K562 (cell line): ENCODE measurements around the gene CLGN. TPM values are rescaled to one million over a fixed set of nuclear protein-coding genes. Genes with fewer than 3 reads are reported as not detected.

Experiments
- ATAC-seq: fragments of 200-7000 bp; cut with Tn5 transposase; 3 replicates; pipeline ENCODE4 v1.9.1; 2020; ENCODE audit warnings: moderate library complexity
- BruUV-seq: library from RNA; stranded (reverse); fragments of 400-500 nt; replicated peaks from 2 replicates; lab custom pipeline; 2021; lab: Mats Ljungman, UMichigan
- CTCF ChIA-PET: fragments of 300-600 bp; formaldehyde crosslinking; extraction: SDS; loops from one replicate; lab custom pipeline; 2021; ENCODE audit warnings: low intra/inter-chr PET ratio; lab: Yijun Ruan, JAX
- POLR2A ChIA-PET: fragments of 300-600, 350-650 bp; sonication (Branson Sonifier 250); formaldehyde crosslinking; extraction: SDS; loops from one replicate; lab custom pipeline; 2021; ENCODE audit warnings: antibody characterized with exemption, inconsistent platforms; lab: Yijun Ruan, JAX
- DNase-seq, 4 experiments: peaks; one replicate each; pipeline versions ENCODE4 v3.0.0 to v3.0.0-alpha.2; 2011 to 2018; ENCODE audit warnings: low spot score in 3 of 4, mixed read lengths in 3 of 4; ENCODE audit errors: extremely low read depth in 1 of 4
- FAIRE-seq: peaks from 2 replicates; lab custom pipeline; 2011; peaks lifted over from hg19 to GRCh38; lab: Jason Lieb, UNC
- H2AFZ ChIP-seq: 2 replicates; pipeline ENCODE4 v1.6.0; 2011; ENCODE audit warnings: low read depth, low read length, control low read depth, inconsistent platforms
- H3K27ac ChIP-seq: fragments of 200-600 bp; 3 replicates; pipeline ENCODE4 v1.8.0; 2011; ENCODE audit warnings: low read depth, mild to moderate bottlenecking, control low read depth, inconsistent platforms, low read length, moderate library complexity, mixed read lengths; ENCODE audit errors: extremely low read depth
- H3K27me3 ChIP-seq, 2 experiments: fragments of 300-600 bp in 1 of 2; 2 replicates in 1 of 2; 3 replicates in 1 of 2; pipeline versions ENCODE4 v1.6.0 to v1.8.0; 2011; ENCODE audit warnings: inconsistent platforms in 2 of 2, low read length in 2 of 2, mild to moderate bottlenecking in 1 of 2, mixed read lengths in 1 of 2, moderate library complexity in 1 of 2; ENCODE audit not compliant: control insufficient read depth in 2 of 2, insufficient read depth in 2 of 2
- H3K36me3 ChIP-seq: fragments of 300-600 bp; 3 replicates; pipeline ENCODE4 v1.8.0; 2011; ENCODE audit warnings: mild to moderate bottlenecking, low read length, inconsistent platforms; ENCODE audit not compliant: control insufficient read depth, insufficient read depth
- H3K4me1 ChIP-seq, 2 experiments: fragments of 200-600 bp in 1 of 2; replicated peaks in 1 of 2; 2 replicates in 1 of 2; 3 replicates in 1 of 2; pipeline versions ENCODE4 v1.5.1 to v1.8.0; 2011; ENCODE audit warnings: inconsistent platforms in 2 of 2, low read length in 2 of 2, mild to moderate bottlenecking in 1 of 2, mixed read lengths in 1 of 2, moderate library complexity in 1 of 2; ENCODE audit not compliant: control insufficient read depth in 2 of 2, insufficient read depth in 2 of 2
- H3K4me2 ChIP-seq: 2 replicates; pipeline ENCODE4 v1.6.1; 2011; ENCODE audit warnings: low read length, control low read depth, inconsistent platforms, mixed read lengths; ENCODE audit not compliant: insufficient read depth
- H3K4me3 ChIP-seq: fragments of 200-600 bp; sonication (generic), shearing (Covaris generic); 2 replicates; pipeline ENCODE4 v1.5.1; 2016; ENCODE audit warnings: control low read depth, inconsistent platforms
- H3K79me2 ChIP-seq: fragments of 200-600 bp; 3 replicates; pipeline ENCODE4 v1.8.0; 2011; ENCODE audit warnings: low read length, inconsistent platforms; ENCODE audit not compliant: control insufficient read depth, insufficient read depth
- H3K9ac ChIP-seq, 2 experiments: 2 replicates each; pipeline versions ENCODE4 v1.6.0 to v1.6.1; 2011; ENCODE audit warnings: low read depth in 2 of 2, low read length in 2 of 2, control low read depth in 1 of 2, inconsistent platforms in 1 of 2, mild to moderate bottlenecking in 1 of 2, mixed read lengths in 1 of 2; ENCODE audit not compliant: insufficient read depth in 1 of 2
- H3K9me1 ChIP-seq: one replicate; pipeline ENCODE4 v1.6.0; 2011; ENCODE audit warnings: inconsistent platforms, mild to moderate bottlenecking, low read length, moderate library complexity; ENCODE audit not compliant: control insufficient read depth, insufficient read depth
- H3K9me3 ChIP-seq: replicated peaks from 2 replicates; pipeline ENCODE4 v1.5.1; 2011; ENCODE audit warnings: low read depth, low read length, inconsistent platforms; ENCODE audit not compliant: control insufficient read depth, insufficient read depth
- H4K20me1 ChIP-seq: replicated peaks from 2 replicates; pipeline ENCODE4 v1.6.1; 2011; ENCODE audit warnings: low read length, inconsistent platforms, mixed read lengths; ENCODE audit not compliant: control insufficient read depth, insufficient read depth
- BACH1 ChIP-seq: fragments of 200-800 bp; sonication (Bioruptor generic); IDR thresholded peaks from 2 replicates; pipeline ENCODE4 v1.6.1; 2016; ENCODE audit warnings: missing genetic modification characterization, missing compliant biosample characterization
- CBX2 ChIP-seq: fragments of 200-600 bp; sonication (generic); IDR thresholded peaks from one replicate; pipeline ENCODE4 v1.6.1; 2012; ENCODE audit warnings: mild to moderate bottlenecking, low read length, inconsistent platforms; ENCODE audit not compliant: insufficient read depth, poor library complexity, severe bottlenecking
- KHSRP ChIP-seq: fragments of 450-650 bp; IDR thresholded peaks from 2 replicates; pipeline ENCODE4 v1.6.1; 2017
- NFE2L1 ChIP-seq: fragments of 450-650 bp; IDR thresholded peaks from 2 replicates; pipeline ENCODE4 v1.6.1; 2016; ENCODE audit warnings: missing genetic modification characterization, low read depth, mild to moderate bottlenecking, missing compliant biosample characterization, moderate library complexity, borderline replicate concordance
- RB1 ChIP-seq: fragments of 450-650 bp; IDR thresholded peaks from 2 replicates; pipeline ENCODE4 v1.6.1; 2017; ENCODE audit warnings: low read depth, mild to moderate bottlenecking
- RBFOX2 ChIP-seq: fragments of 200-400 bp; formaldehyde crosslinking; IDR thresholded peaks from 2 replicates; pipeline ENCODE4 v1.6.1; 2017; ENCODE audit warnings: low read depth, mild to moderate bottlenecking, low read length, moderate library complexity
- SIN3B ChIP-seq: fragments of 450-650 bp; IDR thresholded peaks from 2 replicates; pipeline ENCODE4 v1.6.1; 2017; ENCODE audit warnings: low read depth, mild to moderate bottlenecking, moderate library complexity
- SMC3 ChIP-seq: conservative IDR thresholded peaks from 2 replicates; pipeline ENCODE4 v1.6.1; 2011; ENCODE audit warnings: low read depth, low read length, improper control_type of control experiment; ENCODE audit not compliant: insufficient read depth
- TBP ChIP-seq: optimal IDR thresholded peaks from 2 replicates; pipeline ENCODE3; 2011; ENCODE audit warnings: low read depth, low read length, improper control_type of control experiment
- WGBS: fragments of 100-300 bp; shearing (Covaris generic); methylation state at CpG from one replicate; pipeline ENCODE4 v1.1.6; 2016; ENCODE audit warnings: low coverage, mixed read lengths; ENCODE audit not compliant: insufficient coverage; ENCODE audit errors: missing lambda C conversion rate; 5-methylcytosine and 5-hydroxymethylcytosine counted together
- in situ Hi-C: fragments of 300-500 bp; cut with MboI; formaldehyde crosslinking; loops from 4 replicates; pipeline ENCODE4 v1.15.0; 2018; ENCODE audit warnings: inconsistent platforms, mixed read lengths
- intact Hi-C: fragments of 100-400 bp; cut with micrococcal nuclease; formaldehyde crosslinking; loops from 2 replicates; pipeline ENCODE4 v1.14.2; 2022
- polyA plus RNA-seq, 8 experiments: library from polyadenylated mRNA; depleted of rRNA in 4 of 8; stranded (reverse) in 5 of 8; unstranded in 3 of 8; fragments of >200 nt; fragmentation: Nextera tagmentation in 2 of 8; fragmentation: Illumina TruSeq in 1 of 8; extraction: Ambion mirVana in 2 of 8; extraction: Trizol in 1 of 8; gene quantifications; 2 replicates each; pipeline versions ENCODE4 v1.2.1 to v1.2.3, GENCODE V29; 2011 to 2014; ENCODE audit warnings: inconsistent platforms in 1 of 8, missing spikeins in 1 of 8
- total RNA-seq, 7 experiments: library from RNA; depleted of rRNA in 6 of 7; stranded (reverse); fragments of >200 nt in 6 of 7; fragmentation: Illumina TruSeq in 2 of 7; extraction: Trizol in 2 of 7; gene quantifications; 2 replicates each; pipeline versions ENCODE4 v1.2.1 to v1.2.3, GENCODE V29; 2011 to 2021; ENCODE audit warnings: low replicate concordance in 1 of 7
- TF ChIP-seq, protein P1 (sequence below), 2 experiments: fragments of 450-650 bp; IDR thresholded peaks; 2 replicates each; pipeline ENCODE4 v1.6.1; 2018; ENCODE audit warnings: mild to moderate bottlenecking in 2 of 2, low read depth in 1 of 2; ENCODE audit not compliant: partially characterized antibody in 2 of 2
- TF ChIP-seq, protein P2 (sequence below): fragments of 450-650 bp; formaldehyde crosslinking; IDR thresholded peaks from 2 replicates; pipeline ENCODE4 v1.4.0; 2022; ENCODE audit warnings: mild to moderate bottlenecking, moderate library complexity
- TF ChIP-seq, protein P3 (sequence below): fragments of 200-800 bp; sonication (Bioruptor generic); IDR thresholded peaks from 2 replicates; pipeline ENCODE4 v1.6.1; 2017; ENCODE audit warnings: missing genetic modification characterization, missing compliant biosample characterization
- TF ChIP-seq, protein P4 (sequence below), 2 experiments: fragments of 450-650 bp in 1 of 2; sonication (generic) in 1 of 2; formaldehyde crosslinking in 1 of 2; IDR thresholded peaks in 1 of 2; conservative IDR thresholded peaks in 1 of 2; 2 replicates each; pipeline versions ENCODE4 v1.6.1 to v1.8.1; 2016 to 2023; ENCODE audit warnings: mild to moderate bottlenecking in 2 of 2, moderate library complexity in 2 of 2, inconsistent platforms in 1 of 2, missing genetic modification reagents in 1 of 2

The CLGN gene
- total and polyA plus RNA-seq, 9 of the 15 experiments (the other 6 are each of a cell fraction or from before 2014, with no cell fraction given): 0.22 to 3.6 (median 2.7) TPM

DNA sequence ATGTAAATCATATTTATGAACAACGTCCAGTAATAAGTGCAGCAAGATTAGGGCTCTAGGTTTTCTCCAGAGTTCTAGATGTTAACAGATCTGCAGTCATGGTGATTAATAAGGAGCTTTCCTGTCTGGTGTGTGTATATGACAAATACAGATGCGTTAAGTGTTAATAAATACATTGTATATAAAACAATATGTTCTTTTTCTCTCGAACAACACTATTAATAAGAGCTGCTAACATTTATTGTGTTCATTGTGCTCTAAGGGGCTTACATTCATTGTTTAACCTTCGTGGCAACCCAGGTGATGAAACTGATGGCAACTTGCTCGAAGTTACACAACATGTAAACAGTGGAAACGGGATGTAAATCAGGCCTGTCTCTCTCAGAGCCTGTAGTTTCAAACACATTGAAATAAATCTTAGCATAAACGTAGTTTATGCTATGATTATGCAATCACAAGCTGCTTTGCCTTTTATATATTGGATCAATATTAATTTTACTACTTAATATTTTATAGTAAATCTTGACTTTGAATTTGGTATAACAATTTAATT lies 547 bp upstream of the CLGN start:
- FAIRE-seq (no peak), DNase-seq (no peak), ATAC-seq (0 out of 3 replicates have a peak, but pooled peaks have one; percentile 15)
- Histone ChIP-seq H3K4me2 (peak overlapping the region; percentile 92), H3K27ac (peak overlapping the region; percentile 28; the same call in 1 of the 3 replicates), H3K27me3 (no peaks in the 10 kb centered on the region), H3K4me1 (peaks cover 8 to 13% of the 10 kb centered on the region in 2 experiments; a peak in 4 of 5 replicates), H3K9me3 (no peaks in the 10 kb centered on the region), H3K9ac (peak overlapping the region; percentile 50 to 91), H2AFZ (peak overlapping the region; percentile 97), H3K9me1 (no peaks in the 10 kb centered on the region), H3K36me3 (no peaks in the 10 kb centered on the region), H4K20me1 (no peaks in the 10 kb centered on the region), H3K4me3 (peak overlapping the region; percentile 59), H3K79me2 (no peaks in the 10 kb centered on the region)
- ChIA-PET POLR2A (interaction anchor here (0.7 to 1.5 kb wide), 2 partner anchors 54 to 248 kb away, joined by 4 to 6 read pairs; partner anchors contain the start of gene SCOC), CTCF (interaction anchor here (0.6 kb wide), 1 partner anchor 67 kb away, joined by 4 read pairs; no protein-coding TSS in a partner anchor)
- intact Hi-C loops: loop anchor here (5.0 kb wide), 1 partner anchor 94 kb away; the partner anchor contains the start of gene ELMOD2
- BruUV-seq: no TSS peak
- WGBS: 10% methylated on average over 7 of the region's 7 CpGs
- in situ Hi-C loops: no loop called here
- TF ChIP-seq CBX2 (no peak), SIN3B (0 out of 2 replicates have a peak, but pooled peaks have one; percentile 3), KHSRP (no peak), NFE2L1 (tag) (no peak), SMC3 (no peak), TBP (no peak), BACH1 (tag) (peak; percentile 40; the same call in 1 of the 2 replicates), RBFOX2 (no peak), RB1 (no peak)
- TF ChIP-seq, protein P1, sequence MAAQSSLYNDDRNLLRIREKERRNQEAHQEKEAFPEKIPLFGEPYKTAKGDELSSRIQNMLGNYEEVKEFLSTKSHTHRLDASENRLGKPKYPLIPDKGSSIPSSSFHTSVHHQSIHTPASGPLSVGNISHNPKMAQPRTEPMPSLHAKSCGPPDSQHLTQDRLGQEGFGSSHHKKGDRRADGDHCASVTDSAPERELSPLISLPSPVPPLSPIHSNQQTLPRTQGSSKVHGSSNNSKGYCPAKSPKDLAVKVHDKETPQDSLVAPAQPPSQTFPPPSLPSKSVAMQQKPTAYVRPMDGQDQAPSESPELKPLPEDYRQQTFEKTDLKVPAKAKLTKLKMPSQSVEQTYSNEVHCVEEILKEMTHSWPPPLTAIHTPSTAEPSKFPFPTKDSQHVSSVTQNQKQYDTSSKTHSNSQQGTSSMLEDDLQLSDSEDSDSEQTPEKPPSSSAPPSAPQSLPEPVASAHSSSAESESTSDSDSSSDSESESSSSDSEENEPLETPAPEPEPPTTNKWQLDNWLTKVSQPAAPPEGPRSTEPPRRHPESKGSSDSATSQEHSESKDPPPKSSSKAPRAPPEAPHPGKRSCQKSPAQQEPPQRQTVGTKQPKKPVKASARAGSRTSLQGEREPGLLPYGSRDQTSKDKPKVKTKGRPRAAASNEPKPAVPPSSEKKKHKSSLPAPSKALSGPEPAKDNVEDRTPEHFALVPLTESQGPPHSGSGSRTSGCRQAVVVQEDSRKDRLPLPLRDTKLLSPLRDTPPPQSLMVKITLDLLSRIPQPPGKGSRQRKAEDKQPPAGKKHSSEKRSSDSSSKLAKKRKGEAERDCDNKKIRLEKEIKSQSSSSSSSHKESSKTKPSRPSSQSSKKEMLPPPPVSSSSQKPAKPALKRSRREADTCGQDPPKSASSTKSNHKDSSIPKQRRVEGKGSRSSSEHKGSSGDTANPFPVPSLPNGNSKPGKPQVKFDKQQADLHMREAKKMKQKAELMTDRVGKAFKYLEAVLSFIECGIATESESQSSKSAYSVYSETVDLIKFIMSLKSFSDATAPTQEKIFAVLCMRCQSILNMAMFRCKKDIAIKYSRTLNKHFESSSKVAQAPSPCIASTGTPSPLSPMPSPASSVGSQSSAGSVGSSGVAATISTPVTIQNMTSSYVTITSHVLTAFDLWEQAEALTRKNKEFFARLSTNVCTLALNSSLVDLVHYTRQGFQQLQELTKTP (IDR thresholded peaks at IDR 0.05; ENCODE audit: low read depth in 1 of 2, partially characterized antibody in 2 of 2): peak in 1 of 2 experiments; percentile 43
- TF ChIP-seq, protein P2, sequence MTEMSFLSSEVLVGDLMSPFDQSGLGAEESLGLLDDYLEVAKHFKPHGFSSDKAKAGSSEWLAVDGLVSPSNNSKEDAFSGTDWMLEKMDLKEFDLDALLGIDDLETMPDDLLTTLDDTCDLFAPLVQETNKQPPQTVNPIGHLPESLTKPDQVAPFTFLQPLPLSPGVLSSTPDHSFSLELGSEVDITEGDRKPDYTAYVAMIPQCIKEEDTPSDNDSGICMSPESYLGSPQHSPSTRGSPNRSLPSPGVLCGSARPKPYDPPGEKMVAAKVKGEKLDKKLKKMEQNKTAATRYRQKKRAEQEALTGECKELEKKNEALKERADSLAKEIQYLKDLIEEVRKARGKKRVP (CRISPR knock-in tag): peak; percentile 91
- TF ChIP-seq, protein P3, sequence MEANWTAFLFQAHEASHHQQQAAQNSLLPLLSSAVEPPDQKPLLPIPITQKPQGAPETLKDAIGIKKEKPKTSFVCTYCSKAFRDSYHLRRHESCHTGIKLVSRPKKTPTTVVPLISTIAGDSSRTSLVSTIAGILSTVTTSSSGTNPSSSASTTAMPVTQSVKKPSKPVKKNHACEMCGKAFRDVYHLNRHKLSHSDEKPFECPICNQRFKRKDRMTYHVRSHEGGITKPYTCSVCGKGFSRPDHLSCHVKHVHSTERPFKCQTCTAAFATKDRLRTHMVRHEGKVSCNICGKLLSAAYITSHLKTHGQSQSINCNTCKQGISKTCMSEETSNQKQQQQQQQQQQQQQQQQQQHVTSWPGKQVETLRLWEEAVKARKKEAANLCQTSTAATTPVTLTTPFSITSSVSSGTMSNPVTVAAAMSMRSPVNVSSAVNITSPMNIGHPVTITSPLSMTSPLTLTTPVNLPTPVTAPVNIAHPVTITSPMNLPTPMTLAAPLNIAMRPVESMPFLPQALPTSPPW (CRISPR knock-in tag): no peak
- TF ChIP-seq, protein P4, sequence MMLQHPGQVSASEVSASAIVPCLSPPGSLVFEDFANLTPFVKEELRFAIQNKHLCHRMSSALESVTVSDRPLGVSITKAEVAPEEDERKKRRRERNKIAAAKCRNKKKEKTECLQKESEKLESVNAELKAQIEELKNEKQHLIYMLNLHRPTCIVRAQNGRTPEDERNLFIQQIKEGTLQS (IDR thresholded peaks at IDR 0.05): peak; percentile 72
- TF ChIP-seq, protein P4 (CRISPR knock-in tag; conservative IDR thresholded peaks at IDR 0.05): no peak
